ENCODE results near the gene PDE3A.
"Not testable (repeated sequence)": the region's sequence is repeated elsewhere in the genome, so short reads cannot be mapped to it uniquely, and the experiment has no call there.

The PDE3A gene

GRCh38 chr12:20368114-20368650 is at the start of gene PDE3A:
TSS of gene PDE3A (plus strand) at chr12:20368537. CDS start at chr12:20369285, 748 bp downstream.
- Mint-ChIP-seq H3K27ac (no peak within 1 kb of the TSS), H3K9me3 (no peaks in the 10 kb centered on the region), H3K4me3 (no peak within 1 kb of the TSS), H3K36me3 (ENCODE audit: low read depth) (no peaks in the 10 kb centered on the region), H3K27me3 (ENCODE audit: low read depth) (peaks cover 43% of the 10 kb centered on the region), H3K4me1 (ENCODE audit: low read depth) (peaks cover 1% of the 10 kb centered on the region)

DNA sequence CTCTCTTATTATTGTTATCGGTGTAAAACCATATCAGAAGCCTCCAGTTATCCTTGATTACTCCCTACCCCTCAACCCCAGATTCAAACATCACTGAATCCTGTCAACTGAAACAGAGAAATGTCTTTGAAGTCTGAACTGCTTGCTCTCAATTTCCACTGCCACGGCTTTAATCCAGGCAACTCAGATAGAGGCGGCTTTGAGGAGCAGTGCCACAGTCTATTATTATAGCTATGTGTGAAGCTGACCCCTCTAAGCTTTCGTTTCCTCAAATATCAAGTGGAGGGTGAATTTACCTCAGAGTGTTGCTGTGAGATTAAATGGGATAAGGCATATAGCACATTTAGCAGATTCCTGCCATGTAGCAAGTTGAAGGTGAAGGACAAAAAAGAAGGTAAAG is 49.0 kb upstream of the PDE3A start:
- Mint-ChIP-seq H3K9me3 (no peaks in the 10 kb centered on the region), H3K4me1 (ENCODE audit: low read depth) (no peaks in the 10 kb centered on the region)

GRCh38 chr12:20320552-20320951 is 47.8 kb upstream of the PDE3A start:
- Mint-ChIP-seq H3K4me1 (ENCODE audit: low read depth) (no peaks in the 10 kb centered on the region), H3K27ac (no peak overlapping the region), H3K9me3 (no peaks in the 10 kb centered on the region), H3K4me3 (no peak overlapping the region), H3K27me3 (ENCODE audit: low read depth) (no peaks in the 10 kb centered on the region), H3K36me3 (ENCODE audit: low read depth) (no peaks in the 10 kb centered on the region)

More for the DNA sequence above, 49.0 kb upstream of the PDE3A start:
- no peak overlapping the region for H3K4me3 Mint-ChIP-seq
- H3K27ac Mint-ChIP-seq, result no peak overlapping the region
- H3K36me3 Mint-ChIP-seq (ENCODE audit: low read depth), result no peaks in the 10 kb centered on the region
- no peaks in the 10 kb centered on the region for H3K27me3 Mint-ChIP-seq (ENCODE audit: low read depth)

GRCh38 chr12:20330826-20331505 is 37.4 kb upstream of the PDE3A start:
- not testable (repeated sequence) for H3K9me3 Mint-ChIP-seq; H3K36me3 Mint-ChIP-seq (ENCODE audit: low read depth); H3K27me3 Mint-ChIP-seq (ENCODE audit: low read depth); H3K4me1 Mint-ChIP-seq (ENCODE audit: low read depth); H3K4me3 Mint-ChIP-seq; H3K27ac Mint-ChIP-seq

DNA sequence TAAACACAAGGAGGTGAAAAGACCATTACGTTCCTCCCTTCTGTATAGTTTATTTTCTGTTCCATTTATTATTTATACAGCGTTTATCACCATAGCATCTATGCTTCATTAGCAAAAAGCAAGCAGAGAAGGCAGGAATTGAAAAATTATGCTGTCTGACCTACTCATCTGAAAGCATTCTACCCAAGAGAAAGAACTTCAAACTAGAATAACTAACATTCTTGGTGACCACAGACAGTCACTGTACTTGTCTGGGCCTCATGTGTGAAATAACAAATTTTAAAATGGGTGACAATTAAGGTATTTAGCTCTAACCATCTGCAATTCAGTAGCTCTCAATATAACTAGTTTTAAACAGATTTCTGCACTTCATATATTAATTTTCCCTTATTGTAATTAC is 29.3 kb upstream of the PDE3A start:
- H3K4me3 Mint-ChIP-seq, result no peak overlapping the region
- H3K36me3 Mint-ChIP-seq (ENCODE audit: low read depth), result no peaks in the 10 kb centered on the region
- H3K4me1 Mint-ChIP-seq (ENCODE audit: low read depth), result no peaks in the 10 kb centered on the region
- peaks cover 11% of the 10 kb centered on the region for H3K9me3 Mint-ChIP-seq
- H3K27ac Mint-ChIP-seq, result no peak overlapping the region
- no peaks in the 10 kb centered on the region for H3K27me3 Mint-ChIP-seq (ENCODE audit: low read depth)

- Mint-ChIP-seq H3K4me3 (no peak overlapping the region), H3K4me1 (ENCODE audit: low read depth) (no peaks in the 10 kb centered on the region), H3K9me3 (peaks cover 4% of the 10 kb centered on the region), H3K27ac (no peak overlapping the region), H3K27me3 (ENCODE audit: low read depth) (no peaks in the 10 kb centered on the region), H3K36me3 (ENCODE audit: low read depth) (no peaks in the 10 kb centered on the region)
Measured at GRCh38 chr12:20342111-20342510, 26.2 kb upstream of the PDE3A start.

DNA sequence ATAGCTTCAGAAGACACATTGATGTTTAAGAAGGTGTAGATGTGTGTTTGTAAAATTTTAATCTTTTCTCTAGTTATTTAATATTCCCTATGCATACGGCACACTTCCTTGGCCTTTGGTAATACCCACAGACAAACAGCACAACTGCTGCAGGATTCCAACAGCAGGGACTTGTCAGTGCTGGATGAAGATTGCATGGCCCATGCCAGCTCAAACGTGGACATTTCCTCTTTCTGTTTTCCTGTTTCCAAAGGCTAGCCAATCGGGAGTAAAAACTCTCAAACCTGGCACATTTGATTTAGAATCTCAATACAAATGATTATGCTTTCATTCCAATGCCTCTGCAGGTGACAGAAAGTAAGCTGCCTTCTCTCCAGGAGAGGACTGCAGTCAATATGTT is 22.5 kb upstream of the PDE3A start:
- Mint-ChIP-seq H3K9me3 (no peaks in the 10 kb centered on the region), H3K27ac (no peak overlapping the region), H3K4me3 (no peak overlapping the region), H3K36me3 (ENCODE audit: low read depth) (no peaks in the 10 kb centered on the region), H3K27me3 (ENCODE audit: low read depth) (no peaks in the 10 kb centered on the region), H3K4me1 (ENCODE audit: low read depth) (no peaks in the 10 kb centered on the region)

GRCh38 chr12:20350026-20350425 is 18.3 kb upstream of the PDE3A start:
- Mint-ChIP-seq H3K27me3 (ENCODE audit: low read depth) (no peaks in the 10 kb centered on the region), H3K4me3 (no peak overlapping the region), H3K4me1 (ENCODE audit: low read depth) (no peaks in the 10 kb centered on the region), H3K9me3 (no peaks in the 10 kb centered on the region), H3K27ac (no peak overlapping the region), H3K36me3 (ENCODE audit: low read depth) (no peaks in the 10 kb centered on the region)

- Mint-ChIP-seq H3K4me1 (ENCODE audit: low read depth) (no peaks in the 10 kb centered on the region), H3K4me3 (no peak overlapping the region), H3K27me3 (ENCODE audit: low read depth) (no peaks in the 10 kb centered on the region), H3K9me3 (no peaks in the 10 kb centered on the region), H3K27ac (no peak overlapping the region), H3K36me3 (ENCODE audit: low read depth) (no peaks in the 10 kb centered on the region)
Measured at GRCh38 chr12:20350495-20350894, 17.8 kb upstream of the PDE3A start.

DNA sequence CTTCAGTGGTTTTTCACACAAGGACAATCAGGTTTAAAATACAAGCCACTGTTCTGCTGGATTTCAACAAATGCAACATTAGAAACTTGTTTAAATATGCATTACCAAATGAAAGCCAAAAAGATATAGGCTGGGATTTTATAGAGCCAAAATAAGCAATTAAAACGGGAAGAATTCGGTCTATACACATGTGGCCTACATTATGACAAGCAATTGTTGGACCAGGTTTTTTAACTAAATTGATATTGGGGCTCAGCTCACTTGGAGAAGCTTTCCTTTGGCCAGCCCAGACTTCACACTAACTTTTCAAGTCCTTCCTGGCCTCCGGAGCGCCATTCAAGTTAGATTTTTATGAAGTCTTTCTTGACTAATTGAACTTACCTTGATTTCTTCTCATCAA is 16.9 kb upstream of the PDE3A start:
- no peaks in the 10 kb centered on the region for H3K36me3 Mint-ChIP-seq (ENCODE audit: low read depth)
- H3K9me3 Mint-ChIP-seq, result no peaks in the 10 kb centered on the region
- no peaks in the 10 kb centered on the region for H3K4me1 Mint-ChIP-seq (ENCODE audit: low read depth)
- H3K27me3 Mint-ChIP-seq (ENCODE audit: low read depth), result no peaks in the 10 kb centered on the region
- no peak overlapping the region for H3K4me3 Mint-ChIP-seq
- no peak overlapping the region for H3K27ac Mint-ChIP-seq

- H3K4me1 Mint-ChIP-seq (ENCODE audit: low read depth), result no peaks in the 10 kb centered on the region
- H3K27ac Mint-ChIP-seq, result no peak overlapping the region
- H3K36me3 Mint-ChIP-seq (ENCODE audit: low read depth), result peaks cover 2% of the 10 kb centered on the region
- H3K4me3 Mint-ChIP-seq, result no peak overlapping the region
- no peaks in the 10 kb centered on the region for H3K27me3 Mint-ChIP-seq (ENCODE audit: low read depth)
- H3K9me3 Mint-ChIP-seq, result no peaks in the 10 kb centered on the region
Measured at GRCh38 chr12:20356048-20356447, 12.3 kb upstream of the PDE3A start.

- Mint-ChIP-seq H3K27me3 (ENCODE audit: low read depth) (no peaks in the 10 kb centered on the region), H3K4me1 (ENCODE audit: low read depth) (no peaks in the 10 kb centered on the region), H3K4me3 (no peak overlapping the region), H3K36me3 (ENCODE audit: low read depth) (peaks cover 2% of the 10 kb centered on the region), H3K27ac (no peak overlapping the region), H3K9me3 (no peaks in the 10 kb centered on the region)
Measured at GRCh38 chr12:20360407-20360806, 7.9 kb upstream of the PDE3A start.

- Mint-ChIP-seq H3K9me3 (no peaks in the 10 kb centered on the region), H3K4me1 (ENCODE audit: low read depth) (no peaks in the 10 kb centered on the region), H3K27me3 (ENCODE audit: low read depth) (no peaks in the 10 kb centered on the region), H3K4me3 (no peak overlapping the region), H3K36me3 (ENCODE audit: low read depth) (peaks cover 2% of the 10 kb centered on the region), H3K27ac (no peak overlapping the region)
Measured at GRCh38 chr12:20361416-20361815, 6.9 kb upstream of the PDE3A start.

GRCh38 chr12:20364501-20364900 is 3.8 kb upstream of the PDE3A start:
- H3K36me3 Mint-ChIP-seq (ENCODE audit: low read depth), result no peaks in the 10 kb centered on the region
- no peaks in the 10 kb centered on the region for H3K9me3 Mint-ChIP-seq
- H3K4me1 Mint-ChIP-seq (ENCODE audit: low read depth), result peaks cover 1% of the 10 kb centered on the region
- H3K27ac Mint-ChIP-seq, result no peak overlapping the region
- no peak overlapping the region for H3K4me3 Mint-ChIP-seq
- H3K27me3 Mint-ChIP-seq (ENCODE audit: low read depth), result peaks cover 24% of the 10 kb centered on the region

DNA sequence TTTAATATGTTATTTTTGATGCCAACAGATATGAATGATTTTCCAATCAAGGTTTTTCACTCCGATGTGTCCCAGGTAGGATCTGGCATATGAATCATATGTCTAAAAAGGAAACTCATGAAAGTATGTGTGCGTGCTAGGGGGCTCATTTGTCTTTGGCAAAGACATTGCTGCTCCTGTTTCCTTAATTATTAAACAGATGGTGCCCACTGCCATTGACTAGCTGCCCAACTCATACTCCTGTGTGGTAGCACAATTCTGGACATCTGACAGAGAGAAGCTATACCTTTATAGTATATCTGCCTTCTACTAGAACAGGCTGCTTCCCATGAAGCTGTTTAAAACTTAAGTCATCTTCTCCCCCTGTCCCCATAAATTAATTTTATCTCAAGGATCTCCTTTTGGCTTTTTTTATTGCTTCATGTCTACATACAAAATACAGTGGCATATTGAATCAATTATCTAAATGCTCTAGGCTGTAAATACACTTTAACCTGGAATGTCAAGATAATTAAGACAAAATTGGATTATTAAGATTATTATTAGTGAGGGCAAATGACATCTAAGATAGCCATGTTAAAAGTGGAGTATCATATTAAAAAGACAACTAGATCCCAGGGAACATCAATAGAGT is 1.4 kb upstream of the PDE3A start:
- no peaks in the 10 kb centered on the region for H3K36me3 Mint-ChIP-seq (ENCODE audit: low read depth)
- no peak overlapping the region for H3K27ac Mint-ChIP-seq
- H3K27me3 Mint-ChIP-seq (ENCODE audit: low read depth), result peaks cover 43% of the 10 kb centered on the region
- no peak overlapping the region for H3K4me3 Mint-ChIP-seq
- H3K9me3 Mint-ChIP-seq, result no peaks in the 10 kb centered on the region
- peaks cover 1% of the 10 kb centered on the region for H3K4me1 Mint-ChIP-seq (ENCODE audit: low read depth)
